H1 (cell line): ENCODE measurements around the gene FOXK1. TPM values are rescaled to one million over a fixed set of nuclear protein-coding genes. Genes with fewer than 3 reads are reported as not detected.
A peak's percentile ranks its signal among the peaks of the same experiment; 100 is the strongest.

Source experiments
- MAX ChIP-seq: IDR thresholded peaks from 2 replicates; pipeline ENCODE4 v1.6.1; 2012; ENCODE audit warnings: inconsistent platforms
- POLR2AphosphoS5 ChIP-seq: IDR thresholded peaks from 2 replicates; pipeline ENCODE4 v1.6.1; 2011; ENCODE audit warnings: low read depth, low read length
- TBP ChIP-seq: IDR thresholded peaks from 2 replicates; pipeline ENCODE4 v1.6.1; 2011; ENCODE audit warnings: low read depth, low read length, improper control_type of control experiment
- polyA plus RNA-seq, 7 experiments: library from polyadenylated mRNA; depleted of rRNA in 3 of 7; stranded (reverse) in 5 of 7; unstranded in 2 of 7; fragments of >200 nt in 5 of 7; fragments of 200-250 nt in 2 of 7; gene quantifications; 1 replicate in 5 of 7; 2 replicates in 1 of 7; 4 replicates in 1 of 7; pipeline versions ENCODE4 v1.2.1 to v1.2.3, GENCODE V29; 2011 to 2013; ENCODE audit warnings: missing spikeins in 2 of 7, mixed read lengths in 2 of 7
- total RNA-seq: library from RNA; stranded (reverse); fragmentation: NEBNext Ultra II Directional; extraction: Animal tissue kit (Norgen Biotek cat#: 25700); gene quantifications from 2 replicates; pipeline ENCODE4 v1.2.1, GENCODE V29; 2021
- TF ChIP-seq, protein P1 (sequence below): fragments of 300-600 bp; sonication (generic); IDR thresholded peaks from 2 replicates; pipeline ENCODE4 v1.7.1; 2012; ENCODE audit warnings: low read length, moderate library complexity, mild to moderate bottlenecking, inconsistent platforms; ENCODE audit not compliant: insufficient replicate concordance

FOXK1 gene
- total and polyA plus RNA-seq, 2 of the 8 experiments (the other 6 are each of a cell fraction or from before 2014, with no cell fraction given): 2.0 to 8.5 TPM

DNA sequence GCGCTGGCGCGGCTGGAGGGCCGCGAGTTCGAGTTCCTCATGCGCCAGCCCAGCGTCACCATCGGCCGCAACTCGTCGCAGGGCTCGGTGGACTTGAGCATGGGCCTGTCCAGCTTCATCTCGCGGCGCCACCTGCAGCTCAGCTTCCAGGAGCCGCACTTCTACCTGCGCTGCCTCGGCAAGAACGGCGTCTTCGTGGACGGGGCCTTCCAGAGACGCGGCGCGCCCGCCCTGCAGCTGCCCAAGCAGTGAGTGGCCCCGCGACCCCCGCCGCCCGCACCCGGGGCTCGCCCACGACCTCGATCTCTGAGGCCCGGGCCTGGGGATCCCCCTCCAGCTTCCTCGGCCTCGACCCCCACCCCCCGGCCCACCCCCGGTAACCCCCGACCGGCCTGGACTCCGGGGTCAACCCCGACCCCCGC lies 537 bp downstream of the FOXK1 start (continued):
- TF ChIP-seq, protein P1, sequence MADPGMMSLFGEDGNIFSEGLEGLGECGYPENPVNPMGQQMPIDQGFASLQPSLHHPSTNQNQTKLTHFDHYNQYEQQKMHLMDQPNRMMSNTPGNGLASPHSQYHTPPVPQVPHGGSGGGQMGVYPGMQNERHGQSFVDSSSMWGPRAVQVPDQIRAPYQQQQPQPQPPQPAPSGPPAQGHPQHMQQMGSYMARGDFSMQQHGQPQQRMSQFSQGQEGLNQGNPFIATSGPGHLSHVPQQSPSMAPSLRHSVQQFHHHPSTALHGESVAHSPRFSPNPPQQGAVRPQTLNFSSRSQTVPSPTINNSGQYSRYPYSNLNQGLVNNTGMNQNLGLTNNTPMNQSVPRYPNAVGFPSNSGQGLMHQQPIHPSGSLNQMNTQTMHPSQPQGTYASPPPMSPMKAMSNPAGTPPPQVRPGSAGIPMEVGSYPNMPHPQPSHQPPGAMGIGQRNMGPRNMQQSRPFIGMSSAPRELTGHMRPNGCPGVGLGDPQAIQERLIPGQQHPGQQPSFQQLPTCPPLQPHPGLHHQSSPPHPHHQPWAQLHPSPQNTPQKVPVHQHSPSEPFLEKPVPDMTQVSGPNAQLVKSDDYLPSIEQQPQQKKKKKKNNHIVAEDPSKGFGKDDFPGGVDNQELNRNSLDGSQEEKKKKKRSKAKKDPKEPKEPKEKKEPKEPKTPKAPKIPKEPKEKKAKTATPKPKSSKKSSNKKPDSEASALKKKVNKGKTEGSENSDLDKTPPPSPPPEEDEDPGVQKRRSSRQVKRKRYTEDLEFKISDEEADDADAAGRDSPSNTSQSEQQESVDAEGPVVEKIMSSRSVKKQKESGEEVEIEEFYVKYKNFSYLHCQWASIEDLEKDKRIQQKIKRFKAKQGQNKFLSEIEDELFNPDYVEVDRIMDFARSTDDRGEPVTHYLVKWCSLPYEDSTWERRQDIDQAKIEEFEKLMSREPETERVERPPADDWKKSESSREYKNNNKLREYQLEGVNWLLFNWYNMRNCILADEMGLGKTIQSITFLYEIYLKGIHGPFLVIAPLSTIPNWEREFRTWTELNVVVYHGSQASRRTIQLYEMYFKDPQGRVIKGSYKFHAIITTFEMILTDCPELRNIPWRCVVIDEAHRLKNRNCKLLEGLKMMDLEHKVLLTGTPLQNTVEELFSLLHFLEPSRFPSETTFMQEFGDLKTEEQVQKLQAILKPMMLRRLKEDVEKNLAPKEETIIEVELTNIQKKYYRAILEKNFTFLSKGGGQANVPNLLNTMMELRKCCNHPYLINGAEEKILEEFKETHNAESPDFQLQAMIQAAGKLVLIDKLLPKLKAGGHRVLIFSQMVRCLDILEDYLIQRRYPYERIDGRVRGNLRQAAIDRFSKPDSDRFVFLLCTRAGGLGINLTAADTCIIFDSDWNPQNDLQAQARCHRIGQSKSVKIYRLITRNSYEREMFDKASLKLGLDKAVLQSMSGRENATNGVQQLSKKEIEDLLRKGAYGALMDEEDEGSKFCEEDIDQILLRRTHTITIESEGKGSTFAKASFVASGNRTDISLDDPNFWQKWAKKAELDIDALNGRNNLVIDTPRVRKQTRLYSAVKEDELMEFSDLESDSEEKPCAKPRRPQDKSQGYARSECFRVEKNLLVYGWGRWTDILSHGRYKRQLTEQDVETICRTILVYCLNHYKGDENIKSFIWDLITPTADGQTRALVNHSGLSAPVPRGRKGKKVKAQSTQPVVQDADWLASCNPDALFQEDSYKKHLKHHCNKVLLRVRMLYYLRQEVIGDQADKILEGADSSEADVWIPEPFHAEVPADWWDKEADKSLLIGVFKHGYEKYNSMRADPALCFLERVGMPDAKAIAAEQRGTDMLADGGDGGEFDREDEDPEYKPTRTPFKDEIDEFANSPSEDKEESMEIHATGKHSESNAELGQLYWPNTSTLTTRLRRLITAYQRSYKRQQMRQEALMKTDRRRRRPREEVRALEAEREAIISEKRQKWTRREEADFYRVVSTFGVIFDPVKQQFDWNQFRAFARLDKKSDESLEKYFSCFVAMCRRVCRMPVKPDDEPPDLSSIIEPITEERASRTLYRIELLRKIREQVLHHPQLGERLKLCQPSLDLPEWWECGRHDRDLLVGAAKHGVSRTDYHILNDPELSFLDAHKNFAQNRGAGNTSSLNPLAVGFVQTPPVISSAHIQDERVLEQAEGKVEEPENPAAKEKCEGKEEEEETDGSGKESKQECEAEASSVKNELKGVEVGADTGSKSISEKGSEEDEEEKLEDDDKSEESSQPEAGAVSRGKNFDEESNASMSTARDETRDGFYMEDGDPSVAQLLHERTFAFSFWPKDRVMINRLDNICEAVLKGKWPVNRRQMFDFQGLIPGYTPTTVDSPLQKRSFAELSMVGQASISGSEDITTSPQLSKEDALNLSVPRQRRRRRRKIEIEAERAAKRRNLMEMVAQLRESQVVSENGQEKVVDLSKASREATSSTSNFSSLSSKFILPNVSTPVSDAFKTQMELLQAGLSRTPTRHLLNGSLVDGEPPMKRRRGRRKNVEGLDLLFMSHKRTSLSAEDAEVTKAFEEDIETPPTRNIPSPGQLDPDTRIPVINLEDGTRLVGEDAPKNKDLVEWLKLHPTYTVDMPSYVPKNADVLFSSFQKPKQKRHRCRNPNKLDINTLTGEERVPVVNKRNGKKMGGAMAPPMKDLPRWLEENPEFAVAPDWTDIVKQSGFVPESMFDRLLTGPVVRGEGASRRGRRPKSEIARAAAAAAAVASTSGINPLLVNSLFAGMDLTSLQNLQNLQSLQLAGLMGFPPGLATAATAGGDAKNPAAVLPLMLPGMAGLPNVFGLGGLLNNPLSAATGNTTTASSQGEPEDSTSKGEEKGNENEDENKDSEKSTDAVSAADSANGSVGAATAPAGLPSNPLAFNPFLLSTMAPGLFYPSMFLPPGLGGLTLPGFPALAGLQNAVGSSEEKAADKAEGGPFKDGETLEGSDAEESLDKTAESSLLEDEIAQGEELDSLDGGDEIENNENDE: no peak
- TF ChIP-seq POLR2AphosphoS5: no peak
- TF ChIP-seq MAX: peak; percentile 21; the same call in 1 of the 2 replicates
- TF ChIP-seq TBP: no peak
